Retinal pigment epithelial cell (primary cell): ENCODE results near the gene PLXNC1.

Experiments
- DNase-seq: peaks from one replicate; pipeline ENCODE4 v3.0.0-alpha.2; 2010; ENCODE audit warnings: low read depth
- H3K4me3 ChIP-seq: 2 replicates; pipeline ENCODE4 v1.5.1; 2011; ENCODE audit warnings: mild to moderate bottlenecking, low read length, control low read depth, moderate library complexity
- TF ChIP-seq, protein P1 (sequence below): conservative IDR thresholded peaks from 2 replicates; pipeline ENCODE4 v1.5.1; 2011; ENCODE audit warnings: low read depth, low read length, control low read depth, inconsistent platforms

Gene PLXNC1

DNA sequence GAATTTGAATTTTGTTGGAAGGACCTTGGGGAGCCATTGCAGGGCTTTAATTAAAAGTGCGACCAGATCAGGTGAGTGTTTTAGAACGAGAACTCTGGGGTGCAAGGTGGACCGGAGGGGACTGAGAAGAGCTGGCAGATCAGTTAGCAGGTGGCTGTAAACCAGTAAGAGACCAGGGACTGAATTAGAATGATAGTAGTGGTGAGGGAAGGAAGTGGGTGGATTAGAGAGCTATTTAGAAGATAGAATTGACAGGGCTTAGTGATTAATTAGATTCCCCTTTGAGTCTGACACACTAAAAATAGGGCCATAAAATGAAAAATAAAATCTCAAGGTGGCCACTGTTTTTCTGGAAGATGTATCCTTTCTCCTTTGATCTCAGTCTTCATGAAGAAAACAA is 44.8 kb downstream of the PLXNC1 start:
- TF ChIP-seq, protein P1, sequence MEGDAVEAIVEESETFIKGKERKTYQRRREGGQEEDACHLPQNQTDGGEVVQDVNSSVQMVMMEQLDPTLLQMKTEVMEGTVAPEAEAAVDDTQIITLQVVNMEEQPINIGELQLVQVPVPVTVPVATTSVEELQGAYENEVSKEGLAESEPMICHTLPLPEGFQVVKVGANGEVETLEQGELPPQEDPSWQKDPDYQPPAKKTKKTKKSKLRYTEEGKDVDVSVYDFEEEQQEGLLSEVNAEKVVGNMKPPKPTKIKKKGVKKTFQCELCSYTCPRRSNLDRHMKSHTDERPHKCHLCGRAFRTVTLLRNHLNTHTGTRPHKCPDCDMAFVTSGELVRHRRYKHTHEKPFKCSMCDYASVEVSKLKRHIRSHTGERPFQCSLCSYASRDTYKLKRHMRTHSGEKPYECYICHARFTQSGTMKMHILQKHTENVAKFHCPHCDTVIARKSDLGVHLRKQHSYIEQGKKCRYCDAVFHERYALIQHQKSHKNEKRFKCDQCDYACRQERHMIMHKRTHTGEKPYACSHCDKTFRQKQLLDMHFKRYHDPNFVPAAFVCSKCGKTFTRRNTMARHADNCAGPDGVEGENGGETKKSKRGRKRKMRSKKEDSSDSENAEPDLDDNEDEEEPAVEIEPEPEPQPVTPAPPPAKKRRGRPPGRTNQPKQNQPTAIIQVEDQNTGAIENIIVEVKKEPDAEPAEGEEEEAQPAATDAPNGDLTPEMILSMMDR, result no peak
- no peak overlapping the region for H3K4me3 ChIP-seq
- no peak for DNase-seq

DNA sequence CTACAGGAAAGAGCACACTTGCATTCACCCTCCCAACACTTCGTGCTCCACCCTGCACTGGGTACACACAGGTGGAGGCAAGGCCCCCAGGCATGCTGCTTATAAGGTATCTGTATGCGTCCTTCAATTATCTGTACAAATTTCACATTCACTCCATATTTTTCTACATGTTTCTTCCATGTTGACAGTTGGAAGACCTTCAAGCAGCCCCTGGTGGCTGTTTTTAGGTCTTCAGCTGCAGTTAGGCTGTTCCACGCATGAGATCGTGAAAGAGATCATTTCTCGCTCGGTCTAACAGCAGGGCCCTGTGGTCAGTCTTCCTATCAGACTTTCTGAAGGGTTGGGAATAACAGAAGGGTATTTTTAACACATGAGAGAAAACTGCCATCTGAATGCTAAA is 47.1 kb downstream of the PLXNC1 start:
- TF ChIP-seq, protein P1, result no peak
- DNase-seq, result no peak
- no peak overlapping the region for H3K4me3 ChIP-seq

DNA sequence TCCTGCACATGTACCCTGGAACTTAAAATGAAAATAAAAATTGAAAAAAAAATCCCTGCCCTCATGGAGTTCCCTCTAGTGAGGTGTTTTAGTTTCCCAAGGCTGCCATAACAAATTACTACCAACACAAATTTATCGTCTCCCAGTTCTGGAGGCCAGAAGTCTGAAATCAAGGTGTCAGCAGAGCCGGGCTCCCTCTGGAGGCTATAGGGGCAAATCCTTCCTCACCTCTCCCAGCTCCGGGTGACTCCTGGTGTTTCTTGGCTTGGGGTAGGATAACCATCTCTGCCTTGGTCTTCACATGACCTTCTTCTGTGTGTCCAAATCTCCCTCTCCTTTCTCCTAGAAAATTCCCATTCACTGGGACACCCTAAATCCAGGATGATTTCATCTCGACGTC is 50.1 kb downstream of the PLXNC1 start:
- TF ChIP-seq, protein P1, result no peak
- no peak overlapping the region for H3K4me3 ChIP-seq
- DNase-seq, result no peak

DNA sequence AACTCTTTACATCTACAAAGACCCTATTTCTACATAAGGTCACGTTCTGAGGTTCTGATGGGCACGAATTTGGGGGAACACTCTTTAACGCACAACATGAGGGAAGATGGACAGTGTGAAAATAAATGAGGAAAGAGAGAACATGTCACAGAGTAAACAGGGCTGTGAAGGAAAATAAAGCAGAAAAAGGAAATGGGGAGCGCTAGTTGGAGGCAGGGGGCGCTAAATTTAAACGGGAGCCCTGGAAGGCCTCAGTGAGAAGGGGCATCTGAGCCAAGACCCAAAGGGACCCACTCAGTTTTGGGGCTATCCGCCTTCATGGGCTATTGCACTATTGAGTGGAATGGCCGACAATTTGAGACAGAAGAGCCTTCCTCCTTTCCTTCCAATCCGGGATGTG is 50.5 kb downstream of the PLXNC1 start:
- TF ChIP-seq, protein P1, result peak; percentile 5
- no peak for DNase-seq
- H3K4me3 ChIP-seq, result no peak overlapping the region

DNA sequence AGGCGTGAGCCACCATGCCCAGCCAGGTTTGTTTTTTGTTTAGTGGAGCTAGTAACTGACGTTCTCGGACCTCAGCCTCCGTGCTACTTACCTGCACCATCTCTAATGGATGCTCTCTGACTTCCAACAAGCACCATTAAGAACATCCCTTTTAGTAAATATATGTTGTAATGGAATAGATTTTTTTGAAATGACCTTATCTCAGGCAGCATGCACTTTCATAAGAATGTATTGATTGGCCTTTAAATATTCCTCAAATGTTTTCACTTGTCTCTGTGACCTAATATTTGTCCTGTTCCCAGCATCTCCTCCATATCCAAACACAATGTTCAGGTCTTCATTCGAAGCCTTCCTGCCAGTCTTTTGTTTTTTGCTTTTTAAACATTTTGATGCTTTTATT is 51.7 kb downstream of the PLXNC1 start:
- TF ChIP-seq, protein P1, result no peak
- H3K4me3 ChIP-seq, result no peak overlapping the region

DNA sequence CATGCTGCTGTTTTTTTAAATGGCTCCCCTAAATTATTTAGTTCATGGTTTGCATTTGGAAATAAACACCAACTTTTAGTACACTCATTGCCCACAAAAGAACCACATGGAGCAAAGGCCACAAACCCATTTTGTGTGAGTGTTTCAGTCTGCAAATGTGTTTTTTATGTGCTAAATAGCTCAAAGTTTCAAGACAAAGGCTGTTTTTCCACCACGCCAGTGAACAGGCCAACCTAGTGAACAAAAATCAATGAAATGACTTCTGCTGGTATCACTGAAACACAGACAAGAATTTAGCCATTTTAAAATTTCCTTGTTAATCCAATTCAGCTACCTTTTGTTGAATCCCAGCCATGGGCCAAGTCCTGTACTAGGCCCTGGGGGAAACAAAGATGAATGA is 52.3 kb downstream of the PLXNC1 start:
- TF ChIP-seq, protein P1, result no peak
- no peak overlapping the region for H3K4me3 ChIP-seq

More for the DNA sequence above, 51.7 kb downstream of the PLXNC1 start:
- DNase-seq, result no peak

DNA sequence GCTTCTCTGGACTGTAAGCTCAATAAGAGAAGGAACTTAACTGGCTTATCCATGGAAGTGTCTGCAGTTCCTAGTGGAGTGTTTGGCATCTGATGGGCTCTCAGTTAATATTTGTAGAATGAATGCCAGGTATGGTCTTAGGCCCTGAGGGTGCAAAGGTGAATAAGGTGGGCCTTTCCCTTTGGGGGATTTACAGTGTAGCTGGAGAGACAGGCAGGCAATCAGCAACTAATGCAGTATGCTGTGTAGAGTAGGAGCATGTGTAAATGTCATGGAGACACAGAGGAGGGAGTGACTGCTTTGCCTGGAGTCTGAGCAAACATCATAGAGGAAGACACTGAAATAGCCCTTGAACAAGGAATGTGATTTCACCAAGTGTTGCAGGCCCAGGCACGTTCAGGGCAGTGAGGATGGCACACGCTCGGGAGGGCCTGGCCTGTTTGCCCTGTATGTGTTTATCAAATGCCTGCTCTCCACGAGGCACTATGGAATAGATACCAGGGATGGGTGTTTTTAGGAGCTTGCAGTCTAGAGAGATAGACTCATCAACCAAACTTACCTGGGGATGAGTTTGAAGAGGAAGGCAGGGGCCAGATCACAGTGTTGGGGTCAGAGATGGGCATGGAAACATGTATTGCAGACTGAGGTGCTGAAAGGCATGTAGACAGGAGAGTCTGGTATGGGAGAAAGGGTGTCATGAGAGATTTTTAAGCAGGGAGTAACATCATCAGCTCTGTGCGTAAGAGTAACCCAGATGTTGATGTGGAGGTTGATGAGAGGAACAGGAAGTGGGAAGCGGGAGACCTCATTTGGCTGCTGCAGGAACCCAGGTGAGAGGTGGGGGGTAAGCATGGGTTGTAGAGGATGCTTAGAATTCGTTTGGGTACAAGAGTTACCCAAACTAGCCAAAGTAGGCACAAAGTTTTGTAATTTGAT is 54.1 kb downstream of the PLXNC1 start:
- H3K4me3 ChIP-seq, result no peak overlapping the region
- DNase-seq, result no peak
- TF ChIP-seq, protein P1, result no peak

More for the DNA sequence above, 52.3 kb downstream of the PLXNC1 start:
- no peak for DNase-seq
